Immature natural killer cell (primary cell): ENCODE results near the gene HYAL2. TPM values are rescaled to one million over a fixed set of nuclear protein-coding genes. Genes with fewer than 3 reads are reported as not detected.

ENCODE experiments used
- DNase-seq, 3 donors: peaks; one replicate each; pipeline ENCODE4 v3.0.0; 2022; ENCODE audit warnings: mixed read lengths in 1 of 3
- H3K27ac Mint-ChIP-seq, 6 donors: one replicate each; pipeline ENCODE4 v1.8.0; 2020; ENCODE audit warnings: mixed read lengths in 6 of 6, mild to moderate bottlenecking in 5 of 6, inconsistent platforms in 4 of 6, moderate library complexity in 3 of 6
- H3K27me3 Mint-ChIP-seq, 3 donors: one replicate each; pipeline ENCODE4 v1.8.0; 2020 to 2021; ENCODE audit warnings: low read depth in 3 of 3, mild to moderate bottlenecking in 3 of 3, mixed read lengths in 3 of 3, moderate library complexity in 3 of 3, inconsistent platforms in 1 of 3
- H3K36me3 Mint-ChIP-seq, 3 donors: one replicate each; pipeline ENCODE4 v1.8.0; 2020; ENCODE audit warnings: mixed read lengths in 3 of 3, inconsistent platforms in 2 of 3, mild to moderate bottlenecking in 2 of 3
- H3K4me1 Mint-ChIP-seq, 2 donors: one replicate each; pipeline ENCODE4 v1.8.0; 2020; ENCODE audit warnings: inconsistent platforms in 2 of 2, mild to moderate bottlenecking in 2 of 2, mixed read lengths in 2 of 2, moderate library complexity in 1 of 2
- H3K4me3 Mint-ChIP-seq, 5 donors: one replicate each; pipeline ENCODE4 v1.8.0; 2020; ENCODE audit warnings: mild to moderate bottlenecking in 5 of 5, mixed read lengths in 5 of 5, inconsistent platforms in 3 of 5, moderate library complexity in 3 of 5
- H3K9me3 Mint-ChIP-seq, 6 donors: one replicate each; pipeline ENCODE4 v1.8.0; 2020; ENCODE audit warnings: mild to moderate bottlenecking in 6 of 6, mixed read lengths in 6 of 6, inconsistent platforms in 4 of 6, moderate library complexity in 3 of 6
- polyA plus RNA-seq, 3 donors: library from polyadenylated mRNA; unstranded; fragments of 300-500 nt; fragmentation: Illumina TruSeq; gene quantifications; one replicate each; pipeline ENCODE4 v1.2.3, GENCODE V29; 2021

The HYAL2 gene
- polyA plus RNA-seq, 3 donors from 2014 or later = 4.9 to 15.0 (median 10.8) TPM

DNA sequence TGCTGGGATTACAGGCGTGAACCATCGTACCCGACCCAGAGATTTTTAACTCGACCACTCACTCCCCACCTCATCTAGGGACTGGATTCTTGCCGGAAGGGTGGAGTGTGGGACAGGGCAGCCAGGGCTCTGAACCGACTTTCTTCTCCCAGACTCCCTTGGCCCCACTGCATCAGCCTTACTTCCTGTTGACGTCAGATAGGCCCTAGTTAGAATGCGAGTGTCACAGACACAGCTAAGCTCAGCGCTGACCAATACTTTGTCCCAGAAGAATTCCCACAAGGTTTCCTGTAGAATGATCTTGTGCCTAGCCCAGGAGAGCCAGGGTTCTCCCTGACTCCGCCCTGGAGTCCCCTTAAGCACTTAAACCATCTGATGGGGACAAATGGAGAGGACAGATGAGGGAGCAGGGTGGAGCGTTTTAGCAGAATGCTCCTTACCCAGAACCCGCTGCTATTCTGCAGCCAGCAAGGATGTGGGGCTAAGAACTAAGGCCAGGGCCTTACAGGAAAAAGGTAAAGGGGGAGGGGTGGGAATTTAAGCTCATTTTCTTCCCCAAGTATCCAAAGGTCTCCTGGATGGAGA lies 11.3 kb upstream of the HYAL2 start:
- peak in 1 of 3 donors; percentile 27 for DNase-seq
- Mint-ChIP-seq H3K4me1 (peaks cover 61 to 62% of the 10 kb centered on the region in 2 donors), H3K27ac (peak overlapping the region; percentile 93 to 97 (median 95)), H3K4me3 (peak overlapping the region; percentile 50 to 67 (median 62)), H3K9me3 (no peaks in the 10 kb centered on the region), H3K36me3 (peaks cover 11 to 18% (median 11%) of the 10 kb centered on the region in 3 donors), H3K27me3 (peaks cover 7 to 21% (median 17%) of the 10 kb centered on the region in 3 donors)

GRCh38 chr3:50331364-50331907 lies 8.9 kb upstream of the HYAL2 start:
- no peak for DNase-seq
- Mint-ChIP-seq H3K27ac (peak overlapping the region in 5 of 6 donors; percentile 32 to 95 (median 73)), H3K4me3 (no peak overlapping the region), H3K27me3 (peaks cover 0 to 10% (median 4%) of the 10 kb centered on the region in 3 donors), H3K9me3 (no peaks in the 10 kb centered on the region), H3K36me3 (peaks cover 1 to 15% (median 5%) of the 10 kb centered on the region in 3 donors), H3K4me1 (peaks cover 65 to 66% of the 10 kb centered on the region in 2 donors)

GRCh38 chr3:50330330-50330729 lies 7.8 kb upstream of the HYAL2 start:
- Mint-ChIP-seq H3K36me3 (peaks cover 0 to 13% (median 4%) of the 10 kb centered on the region in 3 donors), H3K9me3 (no peaks in the 10 kb centered on the region), H3K4me3 (no peak overlapping the region), H3K27ac (peak overlapping the region in 4 of 6 donors; percentile 55 to 73 (median 66)), H3K4me1 (peaks cover 55 to 57% of the 10 kb centered on the region in 2 donors), H3K27me3 (peaks cover 0 to 9% (median 2%) of the 10 kb centered on the region in 3 donors)
- DNase-seq = no peak

DNA sequence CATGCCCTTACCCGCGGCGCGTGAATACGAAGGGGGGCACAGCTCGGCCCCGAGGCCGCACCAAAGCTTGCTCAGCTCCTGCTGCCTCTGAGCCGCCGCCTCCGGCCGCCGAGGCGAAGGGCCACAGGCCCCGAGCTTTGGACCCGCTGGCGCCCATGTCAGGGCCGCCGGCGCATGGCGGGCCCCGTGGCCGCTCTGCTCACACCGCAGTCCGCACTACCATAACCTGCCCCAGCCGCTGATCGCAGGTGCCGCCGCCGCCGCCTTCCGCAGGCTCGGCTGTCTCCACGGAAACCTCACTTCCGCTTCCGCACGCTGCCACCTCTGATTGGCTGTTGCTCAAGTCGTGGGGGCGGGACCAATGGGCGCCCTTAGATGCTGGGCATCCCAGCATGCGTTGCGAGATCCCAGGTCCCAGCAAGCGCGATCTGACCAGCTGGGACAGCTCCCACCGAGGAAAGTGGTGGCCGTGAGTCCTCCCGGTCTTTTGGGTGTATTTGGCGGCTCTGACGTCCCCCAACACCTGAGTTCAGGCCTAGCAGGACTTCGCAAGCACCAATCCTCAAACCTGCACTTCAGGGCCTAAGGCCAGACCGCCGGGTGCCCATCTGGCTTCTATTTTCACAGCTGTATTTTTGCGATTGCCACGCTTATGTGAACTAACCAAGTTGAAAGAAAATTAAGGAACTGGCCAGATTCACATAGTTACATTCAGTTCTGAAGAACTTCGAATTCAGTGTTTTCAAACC lies 5.6 kb upstream of the HYAL2 start, which contains the start of gene TUSC2:
TUSC2 (minus strand) TSS at position 281 of the 749 bp plus-strand sequence; CDS start at position 157, 124 bp downstream.
- Mint-ChIP-seq H3K27me3 (peaks cover 0 to 8% (median 2%) of the 10 kb centered on the region in 3 donors), H3K4me1 (peaks cover 42 to 49% of the 10 kb centered on the region in 2 donors), H3K27ac (peak within 1 kb of the TSS; percentile 89 to 96 (median 92)), H3K9me3 (no peaks in the 10 kb centered on the region), H3K36me3 (peaks cover 0 to 9% (median 0%) of the 10 kb centered on the region in 3 donors), H3K4me3 (peak within 1 kb of the TSS; percentile 84 to 98 (median 94))
- DNase-seq = peak; percentile 93 to 94 (median 93)

DNA sequence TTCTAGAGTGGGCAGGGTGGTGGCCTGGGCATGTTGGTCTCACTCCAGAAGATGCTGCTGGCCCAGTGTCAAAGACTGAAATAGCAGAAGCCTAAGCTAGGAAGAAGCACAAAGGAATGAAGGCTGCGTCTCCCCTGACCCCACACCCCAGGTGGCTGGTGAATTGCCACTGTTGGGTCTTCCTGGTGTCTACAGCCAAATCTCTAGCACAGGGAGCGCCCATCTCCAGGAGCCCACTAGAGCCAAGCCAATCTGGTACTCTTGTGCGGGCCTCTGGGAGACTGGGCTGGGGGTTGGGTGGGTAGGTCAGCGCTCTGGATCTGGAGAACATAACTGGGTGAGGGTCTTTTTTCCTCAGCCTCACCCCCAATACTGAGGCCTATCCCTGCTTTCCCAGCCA lies 4.6 kb upstream of the HYAL2 start:
- Mint-ChIP-seq H3K27me3 (peaks cover 0 to 8% (median 2%) of the 10 kb centered on the region in 3 donors), H3K4me3 (peak overlapping the region; percentile 84 to 98 (median 94)), H3K4me1 (peaks cover 35 to 41% of the 10 kb centered on the region in 2 donors), H3K9me3 (no peaks in the 10 kb centered on the region), H3K36me3 (peaks cover 0 to 7% (median 0%) of the 10 kb centered on the region in 3 donors), H3K27ac (peak overlapping the region; percentile 79 to 91 (median 82))
- DNase-seq = no peak

GRCh38 chr3:50326182-50326541 lies 3.6 kb upstream of the HYAL2 start:
- peak overlapping the region; percentile 21 to 95 (median 41) for H3K4me3 Mint-ChIP-seq
- H3K4me1 Mint-ChIP-seq = peaks cover 31 to 33% of the 10 kb centered on the region in 2 donors
- H3K36me3 Mint-ChIP-seq = peaks cover 0 to 4% (median 0%) of the 10 kb centered on the region in 3 donors
- no peak for DNase-seq
- H3K27me3 Mint-ChIP-seq = peaks cover 0 to 8% (median 2%) of the 10 kb centered on the region in 3 donors
- H3K9me3 Mint-ChIP-seq = no peaks in the 10 kb centered on the region
- peak overlapping the region in 1 of 6 donors; percentile 30 for H3K27ac Mint-ChIP-seq

DNA sequence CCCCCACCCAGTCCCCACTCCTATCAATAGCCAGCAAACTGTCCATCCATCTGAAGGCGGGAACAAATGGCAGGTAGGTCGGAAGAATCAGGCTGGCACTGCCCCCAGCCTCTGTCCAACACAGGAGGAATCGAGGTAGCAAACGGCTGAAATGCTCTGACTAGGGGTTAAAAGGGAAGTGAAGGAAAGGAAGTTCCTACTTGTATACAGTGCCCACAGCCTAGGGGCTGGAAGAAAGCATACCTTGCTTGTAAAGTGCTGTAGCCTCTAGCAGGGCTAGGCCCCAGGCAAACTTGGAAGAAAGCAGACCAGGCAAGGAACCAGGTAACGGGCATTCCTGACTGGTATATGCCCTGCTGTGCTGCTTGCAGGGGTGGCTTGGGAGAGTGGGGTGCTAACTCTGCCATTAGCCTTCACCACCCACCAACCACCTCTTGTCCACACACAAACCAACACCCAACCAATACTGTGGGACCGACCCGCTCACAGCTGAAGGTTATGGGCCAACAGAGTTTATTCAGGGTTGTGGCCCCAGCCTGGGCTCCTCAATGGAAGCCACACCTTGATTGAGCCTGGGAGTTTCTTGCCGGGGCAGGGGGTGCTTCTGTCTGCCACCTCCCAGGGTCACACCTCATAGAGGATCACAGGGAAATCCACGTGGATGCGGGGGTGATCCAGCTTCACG lies 3.1 kb upstream of the HYAL2 start:
- Mint-ChIP-seq H3K9me3 (no peaks in the 10 kb centered on the region), H3K4me3 (peak overlapping the region in 1 of 5 donors; percentile 21), H3K4me1 (peaks cover 32 to 35% of the 10 kb centered on the region in 2 donors), H3K27me3 (peaks cover 0 to 10% (median 2%) of the 10 kb centered on the region in 3 donors), H3K36me3 (peaks cover 0 to 2% (median 0%) of the 10 kb centered on the region in 3 donors), H3K27ac (peak overlapping the region in 2 of 6 donors; percentile 53 to 62)
- DNase-seq = no peak

DNA sequence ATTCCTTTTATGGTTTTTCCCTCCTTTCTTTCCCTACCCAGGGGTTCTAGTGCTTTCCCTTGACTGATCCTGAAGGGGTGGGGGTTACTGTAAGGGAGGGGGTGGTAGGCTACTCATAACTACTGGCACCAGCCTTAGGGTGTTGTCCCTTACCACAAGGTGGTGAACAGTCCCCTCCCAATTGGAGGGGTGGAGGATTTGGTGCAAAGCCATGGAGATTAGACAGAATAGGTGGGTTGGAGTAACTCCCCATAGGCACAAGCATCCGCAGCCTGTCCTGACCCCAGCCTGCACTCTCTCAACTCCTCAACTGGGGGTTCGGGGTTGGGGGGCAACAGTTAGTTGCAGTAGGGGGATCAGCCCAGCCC lies 2.6 kb upstream of the HYAL2 start:
- Mint-ChIP-seq H3K27ac (peak overlapping the region in 5 of 6 donors; percentile 43 to 88 (median 62)), H3K4me3 (no peak overlapping the region), H3K9me3 (no peaks in the 10 kb centered on the region), H3K4me1 (peaks cover 35 to 40% of the 10 kb centered on the region in 2 donors), H3K36me3 (no peaks in the 10 kb centered on the region), H3K27me3 (peaks cover 0 to 10% (median 2%) of the 10 kb centered on the region in 3 donors)
- no peak for DNase-seq

DNA sequence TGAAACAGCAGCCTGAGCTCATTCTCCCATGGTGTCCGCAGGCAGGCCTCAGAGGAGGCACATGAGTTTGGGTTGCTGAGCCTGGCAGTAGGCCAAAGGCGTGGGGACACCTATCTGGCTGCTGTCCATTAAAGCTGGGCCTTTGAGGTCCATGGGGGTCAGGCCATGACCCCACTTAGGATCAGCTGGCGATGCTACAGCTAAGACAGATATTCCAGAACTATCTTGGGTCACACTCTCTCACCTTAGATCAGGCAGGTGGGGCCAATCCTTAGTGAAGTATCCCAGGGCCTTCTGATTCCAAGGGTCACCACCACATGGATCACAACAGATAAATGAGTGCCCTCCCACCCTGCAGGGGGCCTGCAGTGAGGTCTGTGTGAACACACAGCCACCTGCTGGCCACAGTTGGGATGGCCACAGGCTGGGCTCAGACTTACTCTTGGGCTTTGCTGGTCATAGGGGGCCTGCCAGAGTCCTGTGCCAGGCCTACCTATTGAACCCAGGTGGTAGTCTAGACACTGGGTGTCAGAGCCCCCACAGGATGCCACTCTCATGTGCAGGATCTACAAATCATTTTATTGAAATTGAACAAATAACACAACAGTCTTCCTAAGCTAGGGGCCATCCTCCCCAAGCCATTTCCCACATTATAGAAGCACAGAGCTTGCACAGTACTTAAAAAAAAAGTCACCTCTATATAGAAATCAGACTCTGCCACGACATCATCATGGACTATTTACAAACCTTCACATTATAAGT lies 2.0 kb upstream of the HYAL2 start:
- Mint-ChIP-seq H3K36me3 (no peaks in the 10 kb centered on the region), H3K27me3 (peaks cover 0 to 10% (median 2%) of the 10 kb centered on the region in 3 donors), H3K4me1 (peaks cover 39 to 46% of the 10 kb centered on the region in 2 donors), H3K9me3 (no peaks in the 10 kb centered on the region), H3K4me3 (peak overlapping the region in 2 of 5 donors; percentile 2 to 40), H3K27ac (peak overlapping the region; percentile 36 to 88 (median 71))
- DNase-seq = peak; percentile 47 to 56 (median 56)

DNA sequence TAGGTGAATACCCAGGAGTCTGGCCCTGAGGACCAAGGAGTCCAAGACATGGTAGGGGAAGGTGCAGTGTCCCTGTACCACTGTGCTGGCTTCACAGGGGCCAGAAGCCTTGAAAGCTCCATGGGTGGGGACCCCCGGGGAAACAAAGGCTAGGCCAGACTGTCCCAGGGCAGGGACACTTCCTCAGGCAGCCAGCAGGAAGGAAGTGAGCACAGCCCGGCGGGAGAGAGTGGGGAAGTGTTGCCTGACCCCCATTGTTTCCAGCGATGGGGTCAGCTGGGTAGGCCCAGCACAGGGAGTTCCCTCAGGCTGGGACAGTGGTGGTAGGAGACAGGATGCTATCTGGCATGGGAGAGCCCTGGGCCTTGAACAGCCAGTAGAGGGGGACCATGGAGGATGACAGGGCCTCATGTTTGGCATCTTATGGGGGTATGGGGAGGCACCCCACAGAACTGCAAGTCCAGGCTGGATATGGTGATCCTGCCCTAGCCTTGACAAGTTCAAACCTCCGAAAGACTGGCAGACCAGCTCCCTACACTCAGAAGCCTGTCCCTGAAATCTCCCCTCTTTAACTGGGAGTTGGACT lies 1.2 kb upstream of the HYAL2 start:
- DNase-seq = no peak
- Mint-ChIP-seq H3K4me1 (peaks cover 47 to 53% of the 10 kb centered on the region in 2 donors), H3K36me3 (no peaks in the 10 kb centered on the region), H3K27me3 (peaks cover 0 to 5% (median 2%) of the 10 kb centered on the region in 3 donors), H3K4me3 (no peak overlapping the region), H3K27ac (peak overlapping the region in 4 of 6 donors; percentile 18 to 75 (median 49)), H3K9me3 (no peaks in the 10 kb centered on the region)

DNA sequence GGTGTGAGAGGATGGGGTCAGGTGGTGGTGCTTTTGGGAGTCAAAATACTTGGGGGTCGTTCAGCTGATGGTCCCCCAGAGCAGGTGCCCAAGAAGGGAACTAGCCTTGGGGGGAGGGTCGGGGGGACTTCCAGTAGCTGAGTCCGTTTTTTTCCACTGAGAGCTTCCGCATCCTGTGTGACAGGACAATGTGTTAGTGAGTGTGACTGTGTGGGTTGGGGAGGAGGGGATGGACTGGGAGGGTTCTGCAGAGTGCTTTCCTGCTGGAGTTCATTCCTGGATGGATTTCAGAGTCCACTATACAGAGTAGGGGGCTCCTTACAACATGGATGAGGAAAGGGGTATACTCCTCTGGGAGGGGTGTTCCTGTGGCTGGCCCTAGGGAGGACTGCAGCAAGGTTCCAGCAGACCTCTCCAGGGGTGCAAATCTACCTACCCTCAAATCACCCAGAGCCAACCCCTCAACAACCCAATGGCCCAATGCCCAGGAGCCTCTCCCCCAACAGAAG lies 601 bp upstream of the HYAL2 start:
- no peak for DNase-seq
- Mint-ChIP-seq H3K4me3 (peak overlapping the region in 3 of 5 donors; percentile 39 to 62 (median 58)), H3K4me1 (peaks cover 47 to 53% of the 10 kb centered on the region in 2 donors), H3K9me3 (no peaks in the 10 kb centered on the region), H3K27me3 (peaks cover 0 to 5% (median 0%) of the 10 kb centered on the region in 3 donors), H3K36me3 (no peaks in the 10 kb centered on the region), H3K27ac (peak overlapping the region in 5 of 6 donors; percentile 5 to 75 (median 59))

DNA sequence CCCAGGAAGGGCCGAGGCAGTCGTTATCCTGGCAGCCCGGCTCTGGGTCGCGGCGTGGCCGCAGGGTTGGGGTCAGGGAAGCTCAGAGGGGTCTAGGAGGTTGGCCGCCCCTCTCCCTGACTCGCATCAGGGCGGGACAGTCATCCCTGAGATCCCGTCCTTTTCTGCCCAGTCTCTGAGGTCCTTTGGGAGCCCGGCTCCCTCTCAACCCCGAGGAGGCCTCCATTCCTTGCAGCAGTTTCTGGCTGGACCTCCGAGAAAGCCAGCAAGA lies 495 bp downstream of the HYAL2 start:
- Mint-ChIP-seq H3K36me3 (no peaks in the 10 kb centered on the region), H3K9me3 (no peaks in the 10 kb centered on the region), H3K4me3 (peak overlapping the region in 4 of 5 donors; percentile 82 to 86 (median 85)), H3K27ac (no peak overlapping the region), H3K4me1 (peaks cover 43 to 46% of the 10 kb centered on the region in 2 donors), H3K27me3 (peaks cover 0 to 2% (median 0%) of the 10 kb centered on the region in 3 donors)
- DNase-seq = no peak
